H9 (cell line): ENCODE results near the gene SNX2. TPM values are rescaled to one million over a fixed set of nuclear protein-coding genes. Genes with fewer than 3 reads are reported as not detected.

ENCODE experiments used
- DNase-seq: peaks from one replicate; pipeline ENCODE4 v3.0.0-alpha.2; 2017
- H2AFZ ChIP-seq: one replicate; pipeline ENCODE4 v1.6.1; 2013; ENCODE audit warnings: mild to moderate bottlenecking, low read length, control low read depth, moderate library complexity
- H2AK5ac ChIP-seq: 2 replicates; pipeline ENCODE4 v1.6.1; 2013; ENCODE audit warnings: low read length, control low read depth, mixed read lengths; ENCODE audit not compliant: insufficient read length
- H2BK120ac ChIP-seq: one replicate; pipeline ENCODE4 v1.6.1; 2013; ENCODE audit warnings: low read depth, mild to moderate bottlenecking, low read length, control low read depth, inconsistent platforms; ENCODE audit not compliant: poor library complexity, severe bottlenecking
- H2BK12ac ChIP-seq: 2 replicates; pipeline ENCODE4 v1.6.1; 2013; ENCODE audit warnings: low read length, control low read depth, mixed read lengths, low read depth; ENCODE audit not compliant: insufficient read length
- H2BK15ac ChIP-seq: 2 replicates; pipeline ENCODE4 v1.6.1; 2013; ENCODE audit warnings: low read depth, low read length, control low read depth
- H2BK20ac ChIP-seq: one replicate; pipeline ENCODE4 v1.6.1; 2013; ENCODE audit warnings: low read depth, mild to moderate bottlenecking, low read length, control low read depth, inconsistent platforms; ENCODE audit not compliant: poor library complexity, severe bottlenecking
- H2BK5ac ChIP-seq: 2 replicates; pipeline ENCODE4 v1.6.1; 2013; ENCODE audit warnings: low read length, control low read depth, mixed read lengths; ENCODE audit not compliant: insufficient read length
- H3K14ac ChIP-seq: 2 replicates; pipeline ENCODE4 v1.6.1; 2013; ENCODE audit warnings: low read length, control low read depth; ENCODE audit not compliant: insufficient read depth
- H3K18ac ChIP-seq: 2 replicates; pipeline ENCODE4 v1.6.1; 2013; ENCODE audit warnings: low read depth, mild to moderate bottlenecking, mixed read lengths, low read length, control low read depth; ENCODE audit not compliant: insufficient read length
- H3K23ac ChIP-seq: 2 replicates; pipeline ENCODE4 v1.6.1; 2013; ENCODE audit warnings: low read length, control low read depth, mixed read lengths, low read depth; ENCODE audit not compliant: insufficient read length
- H3K23me2 ChIP-seq: 2 replicates; pipeline ENCODE4 v1.6.1; 2013; ENCODE audit warnings: low read depth, mild to moderate bottlenecking, mixed read lengths, low read length, control low read depth; ENCODE audit not compliant: insufficient read length, poor library complexity, severe bottlenecking
- H3K27ac ChIP-seq: 2 replicates; pipeline ENCODE4 v1.5.1; 2013; ENCODE audit warnings: low read length, control low read depth, mixed read lengths, low read depth; ENCODE audit not compliant: insufficient read length
- H3K27me3 ChIP-seq: 2 replicates; pipeline ENCODE4 v1.6.1; 2013; ENCODE audit warnings: low read length, control low read depth, inconsistent platforms; ENCODE audit not compliant: insufficient read depth
- H3K4ac ChIP-seq: 2 replicates; pipeline ENCODE4 v1.6.1; 2013; ENCODE audit warnings: low read depth, mild to moderate bottlenecking, control low read depth, inconsistent platforms, low read length, moderate library complexity
- H3K4me1 ChIP-seq: 2 replicates; pipeline ENCODE4 v1.6.1; 2013; ENCODE audit warnings: low read length, control low read depth, inconsistent platforms; ENCODE audit not compliant: insufficient read depth
- H3K4me2 ChIP-seq: 2 replicates; pipeline ENCODE4 v1.6.1; 2013; ENCODE audit warnings: low read length, control low read depth, mixed read lengths; ENCODE audit not compliant: insufficient read length, insufficient read depth
- H3K56ac ChIP-seq: 2 replicates; pipeline ENCODE4 v1.6.1; 2013; ENCODE audit warnings: low read depth, mild to moderate bottlenecking, mixed read lengths, low read length, control low read depth; ENCODE audit not compliant: insufficient read length
- H3K79me1 ChIP-seq: 2 replicates; pipeline ENCODE4 v1.6.1; 2013; ENCODE audit warnings: low read depth, mild to moderate bottlenecking, moderate library complexity, low read length, control low read depth, inconsistent platforms; ENCODE audit not compliant: insufficient read depth, poor library complexity, severe bottlenecking
- H3K79me2 ChIP-seq: 2 replicates; pipeline ENCODE4 v1.6.1; 2013; ENCODE audit warnings: low read length, control low read depth, inconsistent platforms; ENCODE audit not compliant: insufficient read depth
- H3K9ac ChIP-seq: 2 replicates; pipeline ENCODE4 v1.6.1; 2013; ENCODE audit warnings: low read length, control low read depth, mixed read lengths; ENCODE audit not compliant: insufficient read length; ENCODE audit errors: extremely low read depth
- H3K9me3 ChIP-seq: one replicate; pipeline ENCODE4 v1.6.1; 2013; ENCODE audit warnings: low read depth, low read length, inconsistent platforms; ENCODE audit not compliant: control insufficient read depth
- H3T11ph ChIP-seq: one replicate; pipeline ENCODE4 v1.6.1; 2013; ENCODE audit warnings: mild to moderate bottlenecking, low read length, control low read depth, inconsistent platforms
- H4K20me1 ChIP-seq: one replicate; pipeline ENCODE4 v1.6.1; 2013; ENCODE audit not compliant: control insufficient read depth, insufficient read length, insufficient read depth
- H4K5ac ChIP-seq: 2 replicates; pipeline ENCODE4 v1.6.1; 2013; ENCODE audit warnings: low read depth, mild to moderate bottlenecking, mixed read lengths, low read length, control low read depth; ENCODE audit not compliant: insufficient read length
- H4K8ac ChIP-seq: replicated peaks from 2 replicates; pipeline ENCODE4 v1.6.1; 2013; ENCODE audit warnings: low read length, control low read depth, mixed read lengths, low read depth; ENCODE audit not compliant: insufficient read length
- H4K91ac ChIP-seq: 2 replicates; pipeline ENCODE4 v1.6.1; 2013; ENCODE audit warnings: low read depth, mild to moderate bottlenecking, moderate library complexity, mixed read lengths, low read length, control low read depth; ENCODE audit not compliant: insufficient read length
- H3K27ac Mint-ChIP-seq, 3 experiments: 2 replicates in 2 of 3; 3 replicates in 1 of 3; pipeline ENCODE4 v1.8.0; 2020 to 2021; ENCODE audit warnings: mixed read lengths in 3 of 3, mild to moderate bottlenecking in 1 of 3, moderate library complexity in 1 of 3
- H3K27me3 Mint-ChIP-seq: 2 replicates; pipeline ENCODE4 v1.8.0; 2021; ENCODE audit warnings: low read depth, mild to moderate bottlenecking, moderate library complexity, mixed read lengths
- H3K36me3 Mint-ChIP-seq, 3 experiments: 2 replicates in 2 of 3; 3 replicates in 1 of 3; pipeline ENCODE4 v1.8.0; 2020 to 2021; ENCODE audit warnings: low read depth in 3 of 3, mixed read lengths in 3 of 3; ENCODE audit not compliant: insufficient read depth in 1 of 3
- H3K4me1 Mint-ChIP-seq, 2 experiments: 2 replicates each; pipeline ENCODE4 v1.8.0; 2020; ENCODE audit warnings: mixed read lengths in 2 of 2
- H3K4me3 Mint-ChIP-seq, 2 experiments: 2 replicates in 1 of 2; 3 replicates in 1 of 2; pipeline ENCODE4 v1.8.0; 2020 to 2021; ENCODE audit warnings: mild to moderate bottlenecking in 2 of 2, mixed read lengths in 2 of 2, moderate library complexity in 1 of 2
- H3K9me3 Mint-ChIP-seq, 2 experiments: 2 replicates in 1 of 2; 3 replicates in 1 of 2; pipeline ENCODE4 v1.8.0; 2020; ENCODE audit warnings: mild to moderate bottlenecking in 2 of 2, mixed read lengths in 2 of 2, moderate library complexity in 1 of 2
- whole genome bisulfite sequencing: extraction: QIAGEN DNeasy Blood & Tissue Kit; methylation state at CpG from one replicate; pipeline ENCODE4 v1.1.7; 2013; ENCODE audit warnings: missing lambda C conversion rate, low lambda C conversion rate, mixed read lengths; ENCODE audit not compliant: insufficient read length; ENCODE audit errors: extremely low coverage; 5-methylcytosine and 5-hydroxymethylcytosine counted together
- total RNA-seq: library from RNA; stranded (reverse); gene quantifications from 2 replicates; pipeline ENCODE4 v1.2.1, GENCODE V29; 2021
- TF ChIP-seq, protein P1 (sequence below): fragments of 200-600 bp; sonication (generic); conservative IDR thresholded peaks from 3 replicates; pipeline ENCODE4 v1.8.0; 2021; ENCODE audit warnings: antibody characterized with exemption, mild to moderate bottlenecking

The SNX2 gene
- total RNA-seq, 1 experiment from 2014 or later, result 62.6 TPM

DNA sequence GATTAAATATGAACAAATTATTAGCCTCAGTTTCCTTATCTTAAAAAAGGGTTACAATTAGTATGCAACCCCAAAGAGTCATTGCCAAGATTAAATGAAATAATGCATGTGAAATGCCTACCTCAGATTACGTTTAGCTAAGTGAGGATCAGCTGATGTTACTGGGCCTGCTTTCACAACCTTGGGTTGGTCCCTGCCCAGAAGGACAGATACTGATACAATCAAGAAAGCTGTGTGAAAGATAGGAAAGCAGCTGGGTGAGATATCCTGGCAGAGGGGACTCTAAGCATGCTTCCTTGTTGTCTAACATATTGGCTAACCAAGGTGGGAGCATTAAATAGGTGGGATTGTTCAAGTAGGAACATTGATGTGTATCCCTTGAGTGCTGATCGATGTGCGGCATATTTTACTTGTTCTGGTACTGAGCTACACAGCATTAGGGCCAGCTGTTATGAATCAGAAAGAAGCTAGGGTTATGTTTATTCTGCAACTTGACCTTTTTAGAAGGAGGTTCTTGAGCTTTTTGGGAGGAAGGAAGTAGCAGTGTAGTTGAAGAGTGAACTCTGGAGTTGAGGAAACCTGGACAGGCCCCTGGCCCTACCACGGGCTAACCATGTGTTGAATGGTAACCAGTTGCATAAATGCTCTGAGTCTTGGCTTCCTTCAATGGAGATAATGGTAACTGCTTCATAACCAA lies 99.4 kb downstream of the SNX2 start:
- Histone ChIP-seq H3K79me1 (no peaks in the 10 kb centered on the region), H3K9ac (no peak overlapping the region), H3T11ph (no peak overlapping the region), H2BK120ac (no peak overlapping the region), H3K23me2 (no peaks in the 10 kb centered on the region), H3K4me2 (no peak overlapping the region), H3K4ac (no peak overlapping the region), H3K27me3 (no peaks in the 10 kb centered on the region), H4K20me1 (no peaks in the 10 kb centered on the region), H2BK12ac (no peak overlapping the region), H2AK5ac (no peak overlapping the region), H4K8ac (no peak overlapping the region), H4K5ac (no peak overlapping the region), H2BK20ac (no peak overlapping the region), H3K4me1 (peaks cover 5% of the 10 kb centered on the region; the same call in 1 of the 2 replicates), H3K18ac (no peak overlapping the region), H3K23ac (no peak overlapping the region), H4K91ac (no peak overlapping the region), H2AFZ (no peak overlapping the region), H3K27ac (no peak overlapping the region), H3K79me2 (no peaks in the 10 kb centered on the region), H3K9me3 (no peaks in the 10 kb centered on the region), H2BK15ac (no peak overlapping the region), H2BK5ac (no peak overlapping the region), H3K14ac (no peak overlapping the region), H3K56ac (no peak overlapping the region)
- Mint-ChIP-seq H3K27ac (no peak overlapping the region), H3K36me3 (no peaks in the 10 kb centered on the region), H3K4me3 (no peak overlapping the region), H3K27me3 (no peaks in the 10 kb centered on the region), H3K9me3 (no peaks in the 10 kb centered on the region), H3K4me1 (peaks cover 15 to 16% of the 10 kb centered on the region in 2 experiments)
- no peak for DNase-seq
- no CpG with 5 or more reads among the region's 4 CpGs for WGBS
- TF ChIP-seq, protein P1, sequence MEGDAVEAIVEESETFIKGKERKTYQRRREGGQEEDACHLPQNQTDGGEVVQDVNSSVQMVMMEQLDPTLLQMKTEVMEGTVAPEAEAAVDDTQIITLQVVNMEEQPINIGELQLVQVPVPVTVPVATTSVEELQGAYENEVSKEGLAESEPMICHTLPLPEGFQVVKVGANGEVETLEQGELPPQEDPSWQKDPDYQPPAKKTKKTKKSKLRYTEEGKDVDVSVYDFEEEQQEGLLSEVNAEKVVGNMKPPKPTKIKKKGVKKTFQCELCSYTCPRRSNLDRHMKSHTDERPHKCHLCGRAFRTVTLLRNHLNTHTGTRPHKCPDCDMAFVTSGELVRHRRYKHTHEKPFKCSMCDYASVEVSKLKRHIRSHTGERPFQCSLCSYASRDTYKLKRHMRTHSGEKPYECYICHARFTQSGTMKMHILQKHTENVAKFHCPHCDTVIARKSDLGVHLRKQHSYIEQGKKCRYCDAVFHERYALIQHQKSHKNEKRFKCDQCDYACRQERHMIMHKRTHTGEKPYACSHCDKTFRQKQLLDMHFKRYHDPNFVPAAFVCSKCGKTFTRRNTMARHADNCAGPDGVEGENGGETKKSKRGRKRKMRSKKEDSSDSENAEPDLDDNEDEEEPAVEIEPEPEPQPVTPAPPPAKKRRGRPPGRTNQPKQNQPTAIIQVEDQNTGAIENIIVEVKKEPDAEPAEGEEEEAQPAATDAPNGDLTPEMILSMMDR, result no peak
